Trophoblast cell (in vitro differentiated cells and primary cell): Measurements from ENCODE around the gene ZNF333.

Experiments used
- DNase-seq, 2 donors: peaks; one replicate each; pipeline ENCODE4 v3.0.0-alpha.2; 2016
- H2AFZ ChIP-seq: 2 replicates; pipeline ENCODE4 v1.6.1; 2013; ENCODE audit warnings: low read length, moderate library complexity, mild to moderate bottlenecking; ENCODE audit not compliant: insufficient read depth, poor library complexity
- H2AK5ac ChIP-seq: 2 replicates; pipeline ENCODE4 v1.6.1; 2013; ENCODE audit warnings: mild to moderate bottlenecking, low read length
- H2BK120ac ChIP-seq: 2 replicates; pipeline ENCODE4 v1.6.1; 2013; ENCODE audit warnings: low read length, mild to moderate bottlenecking, moderate library complexity; ENCODE audit not compliant: insufficient read depth, poor library complexity
- H2BK12ac ChIP-seq: 2 replicates; pipeline ENCODE4 v1.6.1; 2013; ENCODE audit warnings: mild to moderate bottlenecking, low read length, moderate library complexity
- H2BK5ac ChIP-seq: 2 replicates; pipeline ENCODE4 v1.6.1; 2013; ENCODE audit warnings: low read length, low read depth, moderate library complexity, mild to moderate bottlenecking; ENCODE audit not compliant: poor library complexity
- H3K14ac ChIP-seq: 2 replicates; pipeline ENCODE4 v1.6.1; 2013; ENCODE audit warnings: mild to moderate bottlenecking, low read length
- H3K18ac ChIP-seq: 2 replicates; pipeline ENCODE4 v1.6.1; 2013; ENCODE audit warnings: mild to moderate bottlenecking, low read length
- H3K23ac ChIP-seq: 2 replicates; pipeline ENCODE4 v1.6.1; 2013; ENCODE audit warnings: low read length
- H3K27ac ChIP-seq: 2 replicates; pipeline ENCODE4 v1.5.1; 2013; ENCODE audit warnings: low read depth, mild to moderate bottlenecking, inconsistent platforms, low read length, moderate library complexity
- H3K27me3 ChIP-seq: 2 replicates; pipeline ENCODE4 v1.6.1; 2013; ENCODE audit warnings: inconsistent platforms, mild to moderate bottlenecking, low read length, moderate library complexity; ENCODE audit not compliant: insufficient read depth
- H3K36me3 ChIP-seq, 2 experiments: 1 replicate in 1 of 2; 2 replicates in 1 of 2; pipeline ENCODE4 v1.6.1; 2013; ENCODE audit warnings: low read length in 2 of 2, mild to moderate bottlenecking in 2 of 2, moderate library complexity in 1 of 2; ENCODE audit not compliant: insufficient read depth in 2 of 2, control insufficient read depth in 1 of 2
- H3K4ac ChIP-seq: 2 replicates; pipeline ENCODE4 v1.6.1; 2013; ENCODE audit warnings: low read depth, mild to moderate bottlenecking, low read length, moderate library complexity
- H3K4me1 ChIP-seq, 2 experiments: 1 replicate in 1 of 2; 2 replicates in 1 of 2; pipeline ENCODE4 v1.6.1; 2013; ENCODE audit warnings: low read length in 2 of 2, mild to moderate bottlenecking in 2 of 2, moderate library complexity in 1 of 2; ENCODE audit not compliant: insufficient read depth in 2 of 2, control insufficient read depth in 1 of 2
- H3K4me2 ChIP-seq: 2 replicates; pipeline ENCODE4 v1.6.1; 2013; ENCODE audit warnings: inconsistent platforms, mild to moderate bottlenecking, low read length, moderate library complexity
- H3K4me3 ChIP-seq: 2 replicates; pipeline ENCODE4 v1.5.1; 2013; ENCODE audit warnings: mild to moderate bottlenecking, low read depth, low read length, inconsistent platforms
- H3K79me1 ChIP-seq: one replicate; pipeline ENCODE4 v1.6.1; 2013; ENCODE audit warnings: low read length
- H3K79me2 ChIP-seq: 2 replicates; pipeline ENCODE4 v1.6.1; 2013; ENCODE audit warnings: low read length, mild to moderate bottlenecking; ENCODE audit not compliant: control insufficient read depth, insufficient read depth, poor library complexity
- H3K9ac ChIP-seq: 2 replicates; pipeline ENCODE4 v1.6.1; 2013; ENCODE audit warnings: mild to moderate bottlenecking, low read length
- H3K9me3 ChIP-seq: 2 replicates; pipeline ENCODE4 v1.6.1; 2013; ENCODE audit warnings: low read depth, mild to moderate bottlenecking, control low read depth, inconsistent platforms, low read length; ENCODE audit not compliant: insufficient read depth
- H4K12ac ChIP-seq: 2 replicates; pipeline ENCODE4 v1.6.1; 2013; ENCODE audit warnings: low read depth, mild to moderate bottlenecking, low read length, moderate library complexity
- H4K8ac ChIP-seq: 2 replicates; pipeline ENCODE4 v1.6.1; 2013; ENCODE audit warnings: low read depth, mild to moderate bottlenecking, low read length, moderate library complexity
- H4K91ac ChIP-seq: one replicate; pipeline ENCODE4 v1.6.1; 2013; ENCODE audit warnings: low read depth, mild to moderate bottlenecking, low read length, moderate library complexity
- WGBS: extraction: QIAGEN DNeasy Blood & Tissue Kit; methylation state at CpG from one replicate; pipeline ENCODE4 v1.1.7; 2013; ENCODE audit warnings: missing lambda C conversion rate; ENCODE audit not compliant: insufficient read length, insufficient coverage; ENCODE audit errors: extremely low coverage; 5-methylcytosine and 5-hydroxymethylcytosine counted together

Gene ZNF333

GRCh38 chr19:14704450-14704849 lies 14.6 kb downstream of the ZNF333 start:
- no CpG with 5 or more reads among the region's 6 CpGs for WGBS
- Histone ChIP-seq H3K79me1 (no peaks in the 10 kb centered on the region), H2BK120ac (no peak overlapping the region), H3K36me3 (peaks cover 45 to 69% of the 10 kb centered on the region in 2 experiments), H3K18ac (no peak overlapping the region), H4K8ac (no peak overlapping the region), H3K79me2 (no peaks in the 10 kb centered on the region), H2AFZ (no peak overlapping the region), H3K27ac (no peak overlapping the region), H3K23ac (no peak overlapping the region), H3K4me3 (no peak overlapping the region), H3K14ac (no peak overlapping the region), H2BK5ac (no peak overlapping the region), H3K9ac (no peak overlapping the region), H2AK5ac (no peak overlapping the region), H3K4me1 (no peaks in the 10 kb centered on the region), H3K27me3 (no peaks in the 10 kb centered on the region), H3K4me2 (no peak overlapping the region), H2BK12ac (no peak overlapping the region), H4K12ac (no peak overlapping the region), H3K4ac (no peak overlapping the region), H3K9me3 (peaks cover 23% of the 10 kb centered on the region), H4K91ac (no peak overlapping the region)
- DNase-seq = no peak

- Histone ChIP-seq H3K4ac (no peak overlapping the region), H2BK12ac (no peak overlapping the region), H3K79me1 (no peaks in the 10 kb centered on the region), H3K9ac (no peak overlapping the region), H3K9me3 (peaks cover 39% of the 10 kb centered on the region), H3K18ac (no peak overlapping the region), H2AFZ (no peak overlapping the region), H2BK120ac (no peak overlapping the region), H3K27me3 (no peaks in the 10 kb centered on the region), H2AK5ac (no peak overlapping the region), H3K4me3 (no peak overlapping the region), H3K4me1 (no peaks in the 10 kb centered on the region), H3K79me2 (no peaks in the 10 kb centered on the region), H3K23ac (no peak overlapping the region), H3K27ac (no peak overlapping the region), H4K91ac (no peak overlapping the region), H2BK5ac (no peak overlapping the region), H4K12ac (no peak overlapping the region), H4K8ac (no peak overlapping the region), H3K36me3 (peaks cover 31 to 45% of the 10 kb centered on the region in 2 experiments), H3K4me2 (no peak overlapping the region), H3K14ac (no peak overlapping the region)
- no CpG with 5 or more reads among the region's 4 CpGs for WGBS
- no peak for DNase-seq
These were observed 26.0 kb downstream of the ZNF333 start for GRCh38 chr19:14715841-14716240.

GRCh38 chr19:14718522-14719116 lies 28.8 kb downstream of the ZNF333 start:
- Histone ChIP-seq H3K79me2 (no peaks in the 10 kb centered on the region), H3K9ac (no peak overlapping the region), H3K27ac (no peak overlapping the region), H2BK120ac (no peak overlapping the region), H3K18ac (no peak overlapping the region), H3K23ac (no peak overlapping the region), H4K12ac (no peak overlapping the region), H4K8ac (no peak overlapping the region), H3K4me3 (no peak overlapping the region), H3K9me3 (peaks cover 38% of the 10 kb centered on the region), H3K36me3 (peaks cover 29 to 40% of the 10 kb centered on the region in 2 experiments), H3K27me3 (no peaks in the 10 kb centered on the region), H3K4me2 (no peak overlapping the region), H2AK5ac (no peak overlapping the region), H2BK12ac (no peak overlapping the region), H3K79me1 (no peaks in the 10 kb centered on the region), H2AFZ (no peak overlapping the region), H4K91ac (no peak overlapping the region), H3K4me1 (no peaks in the 10 kb centered on the region), H3K14ac (no peak overlapping the region), H2BK5ac (no peak overlapping the region), H3K4ac (no peak overlapping the region)
- no peak for DNase-seq
- no CpG with 5 or more reads among the region's 18 CpGs for WGBS

GRCh38 chr19:14719162-14719561 lies 29.3 kb downstream of the ZNF333 start:
- H3K9ac ChIP-seq = no peak overlapping the region
- H3K9me3 ChIP-seq = peaks cover 35% of the 10 kb centered on the region
- no peak overlapping the region for H2BK12ac ChIP-seq
- no peak overlapping the region for H3K23ac ChIP-seq
- H3K4ac ChIP-seq = no peak overlapping the region
- no peaks in the 10 kb centered on the region for H3K4me1 ChIP-seq
- no peak overlapping the region for H3K4me3 ChIP-seq
- no peak overlapping the region for H2AFZ ChIP-seq
- no peak for DNase-seq
- H3K79me1 ChIP-seq = no peaks in the 10 kb centered on the region
- no peak overlapping the region for H2BK5ac ChIP-seq
- no peak overlapping the region for H3K18ac ChIP-seq
- WGBS = no CpG with 5 or more reads among the region's 3 CpGs
- no peak overlapping the region for H4K12ac ChIP-seq
- no peaks in the 10 kb centered on the region for H3K79me2 ChIP-seq
- H3K14ac ChIP-seq = no peak overlapping the region
- peaks cover 29 to 39% of the 10 kb centered on the region in 2 experiments for H3K36me3 ChIP-seq
- no peak overlapping the region for H4K8ac ChIP-seq
- H4K91ac ChIP-seq = no peak overlapping the region
- H3K27me3 ChIP-seq = no peaks in the 10 kb centered on the region
- no peak overlapping the region for H3K27ac ChIP-seq
- H2BK120ac ChIP-seq = no peak overlapping the region
- no peak overlapping the region for H2AK5ac ChIP-seq
- H3K4me2 ChIP-seq = no peak overlapping the region
